Activated CD8-positive, alpha-beta memory T cell treated with anti-CD3 and anti-CD28 coated beads, Interleukin-2, amount 50 U/mL, for 48 hours (primary cell): Measurements from ENCODE around the gene MASTL.

Experiments used
- DNase-seq: peaks from one replicate; pipeline ENCODE4 v3.0.0-alpha.2; 2020

MASTL gene

GRCh38 chr10:27225642-27226257, 70.6 kb downstream of the MASTL start:
- no peak for DNase-seq

- DNase-seq = no peak
Observed at GRCh38 chr10:27230022-27230421, 74.9 kb downstream of the MASTL start.

GRCh38 chr10:27235706-27236105, 80.6 kb downstream of the MASTL start:
- DNase-seq = no peak
